Tibial nerve (tissue), 4 donors: ENCODE results near the gene TBX15. TPM values are rescaled to one million over a fixed set of nuclear protein-coding genes. Genes with fewer than 3 reads are reported as not detected.

Source experiments
- DNase-seq, 2 donors: peaks; one replicate each; pipeline ENCODE4 v3.0.0-alpha.2; 2019; ENCODE audit warnings: low spot score in 2 of 2
- H3K27ac ChIP-seq, 4 donors: fragments of 200-600 bp; sonication (generic) in 3 of 4; one replicate each; pipeline ENCODE4 v1.5.1; 2017 to 2019; ENCODE audit warnings: mild to moderate bottlenecking in 1 of 4
- H3K27me3 ChIP-seq, 2 donors: fragments of 200-600 bp; sonication (generic) in 1 of 2; one replicate each; pipeline versions ENCODE4 v1.5.1 to v1.6.0; 2017 to 2019
- H3K36me3 ChIP-seq, 3 donors: fragments of 200-600 bp; sonication (generic); one replicate each; pipeline ENCODE4 v1.5.1; 2018 to 2019
- H3K4me1 ChIP-seq, 4 donors: fragments of 200-600 bp; sonication (generic) in 3 of 4; one replicate each; pipeline ENCODE4 v1.5.1; 2017 to 2019
- H3K4me3 ChIP-seq, 4 donors: fragments of 200-600 bp; sonication (generic) in 3 of 4; one replicate each; pipeline ENCODE4 v1.5.1; 2017 to 2019; ENCODE audit warnings: mild to moderate bottlenecking in 1 of 4, moderate library complexity in 1 of 4
- H3K9me3 ChIP-seq, 4 donors: fragments of 200-600 bp; sonication (generic) in 3 of 4; one replicate each; pipeline ENCODE4 v1.5.1; 2017 to 2019
- CTCF ChIP-seq, 5 experiments: fragments of 200-600 bp in 3 of 5; fragments of 450-650 bp in 2 of 5; sonication (generic) in 3 of 5; IDR thresholded peaks; one replicate each; pipeline ENCODE4 v1.5.1; 2016 to 2019; ENCODE audit warnings: antibody characterized with exemption in 5 of 5, mild to moderate bottlenecking in 3 of 5, moderate library complexity in 2 of 5
- EP300 ChIP-seq, 2 donors: sonication (generic); formaldehyde crosslinking; IDR thresholded peaks; one replicate each; pipeline ENCODE4 v1.6.1; 2017; ENCODE audit warnings: antibody characterized with exemption in 2 of 2, mild to moderate bottlenecking in 1 of 2
- POLR2A ChIP-seq, 2 donors: fragments of 450-650 bp; IDR thresholded peaks; one replicate each; pipeline ENCODE4 v1.6.1; 2017; ENCODE audit warnings: antibody characterized with exemption in 2 of 2, mild to moderate bottlenecking in 2 of 2, moderate library complexity in 2 of 2
- WGBS, 2 donors: methylation state at CpG; one replicate each; pipeline ENCODE4 v1.1.5; 2018; 5-methylcytosine and 5-hydroxymethylcytosine counted together
- total RNA-seq, 4 donors: library from RNA; depleted of rRNA; stranded (reverse); fragments of >200 nt; gene quantifications; one replicate each; pipeline ENCODE4 v1.1.0, GENCODE V29; 2016

TBX15 gene
- total RNA-seq, 4 donors from 2014 or later: 38.7 to 57.0 (median 48.2) TPM

GRCh38 chr1:119006406-119007279 lies 18.5 kb upstream of the TBX15 start:
- no peak overlapping the region for H3K27ac ChIP-seq
- DNase-seq: no peak
- H3K9me3 ChIP-seq: peaks cover 0 to 15% (median 0%) of the 10 kb centered on the region in 4 donors
- WGBS, 2 donors: 19 to 29% methylated on average over 47 to 73 of the region's 81 CpGs
- H3K36me3 ChIP-seq: no peaks in the 10 kb centered on the region
- TF ChIP-seq EP300 (IDR thresholded peaks at IDR 0.05) (no peak), POLR2A (IDR thresholded peaks at IDR 0.05) (no peak), CTCF (IDR thresholded peaks at IDR 0.05) (no peak)
- peaks cover 0 to 69% of the 10 kb centered on the region in 2 donors for H3K27me3 ChIP-seq
- peaks cover 5 to 41% (median 6%) of the 10 kb centered on the region in 4 donors for H3K4me1 ChIP-seq
- H3K4me3 ChIP-seq: no peak overlapping the region

GRCh38 chr1:119005724-119006405 lies 17.7 kb upstream of the TBX15 start:
- no peak for TF ChIP-seq EP300 (IDR thresholded peaks at IDR 0.05)
- no peak for TF ChIP-seq POLR2A (IDR thresholded peaks at IDR 0.05)
- no peak for TF ChIP-seq CTCF (IDR thresholded peaks at IDR 0.05)
- 30 to 36% methylated on average over 17 of the region's 17 CpGs for WGBS, 2 donors
- no peak for DNase-seq
- H3K27me3 ChIP-seq: peaks cover 0 to 76% of the 10 kb centered on the region in 2 donors
- peaks cover 0 to 15% (median 0%) of the 10 kb centered on the region in 4 donors for H3K9me3 ChIP-seq
- H3K27ac ChIP-seq: no peak overlapping the region
- no peak overlapping the region for H3K4me3 ChIP-seq
- H3K36me3 ChIP-seq: no peaks in the 10 kb centered on the region
- H3K4me1 ChIP-seq: peaks cover 5 to 49% (median 10%) of the 10 kb centered on the region in 4 donors

GRCh38 chr1:119004781-119005180 lies 16.6 kb upstream of the TBX15 start:
- no peak for TF ChIP-seq EP300 (IDR thresholded peaks at IDR 0.05)
- TF ChIP-seq CTCF (IDR thresholded peaks at IDR 0.05): no peak
- no peak for TF ChIP-seq POLR2A (IDR thresholded peaks at IDR 0.05)
- no peak for DNase-seq
- Histone ChIP-seq H3K27ac (no peak overlapping the region), H3K4me1 (peaks cover 5 to 59% (median 16%) of the 10 kb centered on the region in 4 donors), H3K4me3 (no peak overlapping the region), H3K9me3 (peaks cover 0 to 15% (median 0%) of the 10 kb centered on the region in 4 donors), H3K36me3 (no peaks in the 10 kb centered on the region), H3K27me3 (peaks cover 0 to 87% of the 10 kb centered on the region in 2 donors)
- WGBS, 2 donors: 57 to 86% methylated on average over 2 of the region's 2 CpGs

GRCh38 chr1:119004129-119004527 lies 16.0 kb upstream of the TBX15 start:
- Histone ChIP-seq H3K27ac (no peak overlapping the region), H3K27me3 (peaks cover 0 to 94% of the 10 kb centered on the region in 2 donors), H3K9me3 (peaks cover 0 to 15% (median 0%) of the 10 kb centered on the region in 4 donors), H3K4me3 (no peak overlapping the region), H3K4me1 (peaks cover under 1 to 53% (median 15%) of the 10 kb centered on the region in 4 donors), H3K36me3 (no peaks in the 10 kb centered on the region)
- TF ChIP-seq EP300 (IDR thresholded peaks at IDR 0.05) (no peak), POLR2A (IDR thresholded peaks at IDR 0.05) (no peak), CTCF (IDR thresholded peaks at IDR 0.05) (no peak)
- WGBS, 2 donors: 34 to 59% methylated on average over 5 of the region's 5 CpGs
- no peak for DNase-seq
